ENCODE data around the gene AEBP1. TPM values are rescaled to one million over a fixed set of nuclear protein-coding genes. Genes with fewer than 3 reads are reported as not detected.

AEBP1 gene
- total RNA-seq, 1 experiment from 2014 or later, result 30.1 TPM

GRCh38 chr7:44159824-44160630, 55.9 kb downstream of the AEBP1 start:
- intact Hi-C loops (cut with micrococcal nuclease; ENCODE audit: unreplicated experiment), result no loop called here
- no peak for TF ChIP-seq CTCF (conservative IDR thresholded peaks at IDR 0.05; ENCODE audit: low read depth, low read length)
- TF ChIP-seq EZH2 (IDR thresholded peaks at IDR 0.05; ENCODE audit: borderline replicate concordance, low read depth, low read length, poor library complexity, severe bottlenecking), result no peak
- BruUV-seq (replicated peaks), result no TSS peak

GRCh38 chr7:44161371-44161770, 57.2 kb downstream of the AEBP1 start:
- DNase-seq (ENCODE audit: low spot score), result no peak
- no TSS peak for BruUV-seq (replicated peaks)
- no peaks in the 10 kb centered on the region for H3K4me1 ChIP-seq (ENCODE audit: insufficient read depth, low read length, poor library complexity, severe bottlenecking)
- POLR2A ChIA-PET (ENCODE audit: low non-redundant PET), result no interaction called here
- no peak overlapping the region for H3K4me3 ChIP-seq (ENCODE audit: low read depth, low read length, poor library complexity, severe bottlenecking)
- H3K9me3 ChIP-seq (ENCODE audit: low read depth, low read length, poor library complexity, severe bottlenecking), result no peaks in the 10 kb centered on the region
- intact Hi-C loops (cut with micrococcal nuclease; ENCODE audit: unreplicated experiment), result no loop called here
- CTCF ChIA-PET, result no interaction called here
- no peaks in the 10 kb centered on the region for H3K36me3 ChIP-seq (ENCODE audit: insufficient read depth, low read length, poor library complexity, severe bottlenecking)
- TF ChIP-seq CTCF (conservative IDR thresholded peaks at IDR 0.05; ENCODE audit: low read depth, low read length), result no peak
- no peaks in the 10 kb centered on the region for H3K27me3 ChIP-seq (replicated peaks; ENCODE audit: insufficient read depth, low read depth, low read length, poor library complexity)
- no peak overlapping the region for H3K27ac ChIP-seq (ENCODE audit: low read depth, low read length, poor library complexity, severe bottlenecking)

More at GRCh38 chr7:44159824-44160630, 55.9 kb downstream of the AEBP1 start:
- CTCF ChIA-PET, result interaction anchor here (0.6 kb wide), 1 partner anchor 896 kb away, joined by 3 read pairs; no protein-coding TSS in a partner anchor
- POLR2A ChIA-PET (ENCODE audit: low non-redundant PET), result no interaction called here
- DNase-seq (ENCODE audit: low spot score), result no peak
- no peak overlapping the region for H3K27ac ChIP-seq (ENCODE audit: low read depth, low read length, poor library complexity, severe bottlenecking)
- H3K36me3 ChIP-seq (ENCODE audit: insufficient read depth, low read length, poor library complexity, severe bottlenecking), result no peaks in the 10 kb centered on the region
- H3K4me1 ChIP-seq (ENCODE audit: insufficient read depth, low read length, poor library complexity, severe bottlenecking), result no peaks in the 10 kb centered on the region
- H3K27me3 ChIP-seq (replicated peaks; ENCODE audit: insufficient read depth, low read depth, low read length, poor library complexity), result no peaks in the 10 kb centered on the region
- no peak overlapping the region for H3K4me3 ChIP-seq (ENCODE audit: low read depth, low read length, poor library complexity, severe bottlenecking)
- no peaks in the 10 kb centered on the region for H3K9me3 ChIP-seq (ENCODE audit: low read depth, low read length, poor library complexity, severe bottlenecking)

DNA sequence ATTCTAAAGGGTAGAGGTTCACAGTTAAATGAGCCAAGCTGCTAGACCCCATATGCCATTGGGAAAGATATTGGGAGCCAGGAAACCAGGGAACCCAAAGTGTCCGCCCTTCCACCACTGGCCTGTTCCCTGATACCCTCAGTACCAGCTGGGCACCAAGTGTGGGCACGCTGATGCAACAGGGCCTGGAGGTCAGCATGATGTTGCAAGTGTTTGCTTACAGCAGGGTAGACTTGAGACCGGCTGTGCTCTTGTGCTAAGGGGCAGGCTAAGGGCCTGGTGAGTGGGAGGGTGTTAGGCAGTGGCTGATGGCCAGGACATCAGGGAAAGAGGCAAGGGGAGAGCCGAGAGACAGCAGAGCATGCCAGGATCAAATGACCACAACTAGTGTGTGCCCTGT, 58.0 kb downstream of the AEBP1 start:
- CTCF ChIA-PET, result no interaction called here

More for the DNA sequence above, 58.0 kb downstream of the AEBP1 start:
- Histone ChIP-seq H3K4me3 (ENCODE audit: low read depth, low read length, poor library complexity, severe bottlenecking) (no peak overlapping the region), H3K27ac (ENCODE audit: low read depth, low read length, poor library complexity, severe bottlenecking) (no peak overlapping the region), H3K9me3 (ENCODE audit: low read depth, low read length, poor library complexity, severe bottlenecking) (no peaks in the 10 kb centered on the region), H3K27me3 (replicated peaks; ENCODE audit: insufficient read depth, low read depth, low read length, poor library complexity) (no peaks in the 10 kb centered on the region), H3K4me1 (ENCODE audit: insufficient read depth, low read length, poor library complexity, severe bottlenecking) (no peaks in the 10 kb centered on the region), H3K36me3 (ENCODE audit: insufficient read depth, low read length, poor library complexity, severe bottlenecking) (no peaks in the 10 kb centered on the region)
- TF ChIP-seq EZH2 (IDR thresholded peaks at IDR 0.05; ENCODE audit: borderline replicate concordance, low read depth, low read length, poor library complexity, severe bottlenecking) (no peak), CTCF (conservative IDR thresholded peaks at IDR 0.05; ENCODE audit: low read depth, low read length) (no peak)
- intact Hi-C loops (cut with micrococcal nuclease; ENCODE audit: unreplicated experiment), result no loop called here
- POLR2A ChIA-PET (ENCODE audit: low non-redundant PET), result no interaction called here
- no TSS peak for BruUV-seq (replicated peaks)
- DNase-seq (ENCODE audit: low spot score), result no peak

Measured in A673 (cell line).